Fibroblast of mammary gland (primary cell): ENCODE results near the gene CCDC169.

ENCODE experiments used
- DNase-seq: peaks from one replicate; pipeline ENCODE4 v3.0.0-alpha.2; 2010; ENCODE audit warnings: low read depth
- H3K4me3 ChIP-seq: 2 replicates; pipeline ENCODE4 v1.5.1; 2011; ENCODE audit warnings: low read depth, mild to moderate bottlenecking, low read length, moderate library complexity; ENCODE audit not compliant: control insufficient read depth
- TF ChIP-seq, protein P1 (sequence below): conservative IDR thresholded peaks from 2 replicates; pipeline ENCODE4 v1.5.1; 2011; ENCODE audit warnings: low read depth, low read length, inconsistent platforms; ENCODE audit not compliant: control insufficient read depth, insufficient read depth

The CCDC169 gene

DNA sequence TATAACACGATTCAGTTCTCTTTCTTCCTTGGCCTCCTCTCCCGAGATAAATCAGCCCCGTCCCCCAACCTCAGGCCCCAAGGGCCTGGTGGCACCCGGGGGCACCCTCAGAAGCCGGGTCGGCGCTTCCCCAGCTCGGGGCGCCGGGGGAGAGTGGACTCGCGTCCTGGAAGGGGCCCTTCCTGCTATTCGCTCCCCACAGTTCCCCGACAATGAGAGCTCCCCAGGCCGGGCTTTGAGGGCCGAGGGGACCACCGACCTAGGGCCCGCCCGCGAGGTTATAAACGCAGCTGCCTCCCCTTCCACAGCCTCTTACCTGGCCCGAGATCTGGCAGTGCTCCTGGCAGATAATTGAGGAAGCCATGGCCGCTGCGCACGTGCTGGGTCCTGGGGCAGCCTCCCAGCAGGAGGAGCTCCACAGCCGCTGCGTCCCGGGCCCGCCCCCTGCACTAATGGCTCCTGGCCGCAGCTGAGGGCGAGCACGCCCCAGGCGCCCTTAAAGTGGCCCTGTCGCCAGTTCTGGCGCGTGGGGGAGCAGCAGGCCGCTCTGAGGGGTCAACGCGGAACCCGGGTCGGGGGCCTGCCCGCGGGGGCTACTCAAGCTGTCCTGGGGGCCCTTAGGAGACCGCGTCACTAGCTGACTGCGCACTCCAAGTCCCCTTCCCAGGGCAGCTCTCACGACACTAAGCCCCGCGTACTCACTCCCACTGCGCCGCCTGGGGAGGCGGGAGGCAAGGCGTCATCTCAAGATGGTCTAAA lies 83.3 kb downstream of the CCDC169 start, which contains the start of gene SOHLH2:
Gene SOHLH2, minus strand, starts transcription at position 394 of the 759 bp plus-strand sequence. Its CDS starts 30 bp downstream, at position 364.
- DNase-seq, result no peak

DNA sequence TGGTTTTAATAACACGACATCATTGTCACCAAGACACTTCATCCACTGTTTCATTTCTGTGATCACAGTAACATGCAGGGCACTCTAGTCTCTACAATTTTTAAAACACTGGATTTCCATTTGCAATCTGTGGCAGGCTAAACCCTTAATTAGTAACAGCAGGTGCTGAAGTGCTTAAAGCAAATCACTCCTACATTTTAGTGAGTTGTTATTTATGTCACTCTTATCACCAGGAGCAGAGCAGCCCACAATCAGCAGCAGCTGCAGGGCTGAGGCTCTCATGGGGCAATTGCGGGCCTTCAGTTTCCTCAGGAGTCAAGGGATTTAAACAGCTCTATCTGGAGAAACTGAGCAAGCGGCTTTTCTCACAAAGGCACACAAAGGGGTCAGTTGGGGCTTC lies 84.8 kb downstream of the CCDC169 start:
- no peak for DNase-seq
- TF ChIP-seq, protein P1, sequence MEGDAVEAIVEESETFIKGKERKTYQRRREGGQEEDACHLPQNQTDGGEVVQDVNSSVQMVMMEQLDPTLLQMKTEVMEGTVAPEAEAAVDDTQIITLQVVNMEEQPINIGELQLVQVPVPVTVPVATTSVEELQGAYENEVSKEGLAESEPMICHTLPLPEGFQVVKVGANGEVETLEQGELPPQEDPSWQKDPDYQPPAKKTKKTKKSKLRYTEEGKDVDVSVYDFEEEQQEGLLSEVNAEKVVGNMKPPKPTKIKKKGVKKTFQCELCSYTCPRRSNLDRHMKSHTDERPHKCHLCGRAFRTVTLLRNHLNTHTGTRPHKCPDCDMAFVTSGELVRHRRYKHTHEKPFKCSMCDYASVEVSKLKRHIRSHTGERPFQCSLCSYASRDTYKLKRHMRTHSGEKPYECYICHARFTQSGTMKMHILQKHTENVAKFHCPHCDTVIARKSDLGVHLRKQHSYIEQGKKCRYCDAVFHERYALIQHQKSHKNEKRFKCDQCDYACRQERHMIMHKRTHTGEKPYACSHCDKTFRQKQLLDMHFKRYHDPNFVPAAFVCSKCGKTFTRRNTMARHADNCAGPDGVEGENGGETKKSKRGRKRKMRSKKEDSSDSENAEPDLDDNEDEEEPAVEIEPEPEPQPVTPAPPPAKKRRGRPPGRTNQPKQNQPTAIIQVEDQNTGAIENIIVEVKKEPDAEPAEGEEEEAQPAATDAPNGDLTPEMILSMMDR, result no peak
- no peak overlapping the region for H3K4me3 ChIP-seq

More for the DNA sequence above, 83.3 kb downstream of the CCDC169 start, which contains the start of gene SOHLH2:
- TF ChIP-seq, protein P1, result no peak
- no peak within 1 kb of the TSS for H3K4me3 ChIP-seq

- no peak overlapping the region for H3K4me3 ChIP-seq
- DNase-seq, result no peak
- TF ChIP-seq, protein P1, result no peak
Measured at GRCh38 chr13:36211567-36211966, 86.0 kb downstream of the CCDC169 start.

DNA sequence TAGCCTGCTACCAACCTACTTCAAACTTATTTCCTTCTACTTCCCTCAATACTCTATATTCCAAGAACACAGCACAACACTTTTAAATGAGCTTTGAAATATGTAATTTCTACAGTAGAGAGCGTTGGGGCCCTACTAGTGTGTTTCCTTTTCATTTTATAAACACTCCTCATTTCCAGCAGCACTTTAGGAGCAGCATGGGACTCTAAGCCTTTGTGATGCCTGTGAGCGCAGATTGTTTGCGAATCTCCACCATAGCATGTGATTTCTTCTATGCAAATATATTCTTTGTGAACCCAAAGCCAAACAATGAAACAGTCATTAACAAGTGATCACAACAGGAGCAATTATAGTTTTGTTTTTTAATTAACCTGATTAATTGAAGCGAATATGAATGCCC lies 86.9 kb downstream of the CCDC169 start:
- TF ChIP-seq, protein P1, result no peak

DNA sequence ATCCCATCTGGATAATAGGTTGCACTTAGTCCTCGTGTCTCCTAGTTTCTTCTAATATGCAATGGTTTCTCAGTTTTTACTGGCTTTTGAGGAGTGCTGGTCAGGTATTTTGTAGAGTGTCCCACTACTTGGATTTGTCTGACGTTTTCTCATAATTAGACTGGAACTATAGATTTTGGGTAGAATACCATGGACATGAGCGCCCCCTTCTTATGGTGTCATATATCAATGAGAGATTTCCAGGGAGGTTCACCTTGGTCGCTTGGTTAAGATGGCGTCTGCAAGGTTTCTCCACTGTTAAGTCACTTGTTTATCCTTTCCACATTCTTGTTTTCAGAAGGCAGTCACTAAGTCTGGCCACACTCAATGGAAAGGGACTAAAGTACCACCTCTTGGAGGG lies 89.9 kb downstream of the CCDC169 start:
- peak; percentile 16 for DNase-seq
- H3K4me3 ChIP-seq, result no peak overlapping the region

More for the DNA sequence above, 86.9 kb downstream of the CCDC169 start:
- DNase-seq, result no peak
- no peak overlapping the region for H3K4me3 ChIP-seq

DNA sequence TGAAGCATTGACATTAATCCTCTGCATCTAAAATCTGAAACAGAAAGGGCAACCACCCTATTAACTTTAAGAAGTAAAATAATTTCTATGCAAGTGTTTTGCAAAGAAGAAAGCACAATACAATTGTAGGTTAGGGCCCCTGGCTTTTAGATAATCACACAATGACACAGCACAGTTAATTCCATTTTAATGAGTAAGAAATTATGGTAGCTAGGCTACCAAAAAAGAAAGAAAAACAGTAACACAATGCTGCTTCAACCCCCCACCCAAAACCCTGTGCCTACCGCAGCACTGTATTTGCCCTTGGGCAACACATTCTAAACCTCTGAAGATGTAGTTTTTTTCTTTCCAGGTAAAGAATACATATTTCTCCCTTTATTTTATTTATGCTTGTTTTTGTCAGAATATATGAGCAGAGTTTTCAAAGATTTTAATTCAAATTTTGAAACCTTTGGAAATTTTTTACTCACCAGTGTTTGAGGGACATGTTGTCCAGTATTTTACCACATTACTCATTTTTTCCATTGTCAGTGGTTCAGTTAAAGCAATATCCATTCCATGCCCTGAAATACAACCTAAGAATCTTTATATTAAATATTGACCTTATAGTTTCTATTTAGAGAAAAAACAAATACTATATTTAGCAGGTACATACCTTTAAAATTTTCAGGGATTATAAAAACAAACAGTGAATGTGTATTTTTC lies 104.3 kb downstream of the CCDC169 start:
- peak; percentile 29 for DNase-seq
- H3K4me3 ChIP-seq, result no peak overlapping the region
- TF ChIP-seq, protein P1, result no peak

More for the DNA sequence above, 89.9 kb downstream of the CCDC169 start:
- TF ChIP-seq, protein P1, result peak; percentile 10
